ENCODE data around the gene ZNF208. TPM values are rescaled to one million over a fixed set of nuclear protein-coding genes. Genes with fewer than 3 reads are reported as not detected.

Gene ZNF208
- polyA plus RNA-seq, 2 of the 4 experiments (the other 2 are of a cell fraction) = not detected

DNA sequence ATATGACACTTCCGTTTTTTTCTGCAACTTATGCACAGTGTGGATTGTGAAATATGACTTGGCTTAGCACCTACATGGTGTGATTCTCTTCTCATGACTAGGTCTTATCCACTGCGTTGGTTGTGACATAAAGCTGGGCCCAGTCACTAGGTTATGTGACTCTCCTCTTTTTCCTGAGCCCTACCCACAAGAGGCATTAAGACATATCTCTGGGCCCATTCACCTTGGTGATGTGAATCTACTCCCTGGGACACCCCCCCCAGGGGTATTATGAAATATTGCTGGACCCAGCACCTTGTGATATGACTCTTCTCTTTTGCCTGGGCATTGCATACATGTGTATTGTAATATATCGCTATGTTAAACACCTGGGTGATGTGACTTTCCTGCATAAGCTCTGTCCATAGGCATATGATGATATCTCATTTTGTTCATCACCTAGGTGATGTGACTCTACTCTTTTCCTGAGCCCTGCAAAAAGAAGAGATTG lies 89.0 kb downstream of the ZNF208 start (continued):
- TF ChIP-seq NFE2L2 (conservative IDR thresholded peaks at IDR 0.05; ENCODE audit: low read length) (no peak), TP53 (CRISPR knock-in tag; IDR thresholded peaks at IDR 0.05) (no peak), FOSL2 (IDR thresholded peaks at IDR 0.05) (no peak), FOSL2 (CRISPR knock-in tag; IDR thresholded peaks at IDR 0.05) (no peak)

DNA sequence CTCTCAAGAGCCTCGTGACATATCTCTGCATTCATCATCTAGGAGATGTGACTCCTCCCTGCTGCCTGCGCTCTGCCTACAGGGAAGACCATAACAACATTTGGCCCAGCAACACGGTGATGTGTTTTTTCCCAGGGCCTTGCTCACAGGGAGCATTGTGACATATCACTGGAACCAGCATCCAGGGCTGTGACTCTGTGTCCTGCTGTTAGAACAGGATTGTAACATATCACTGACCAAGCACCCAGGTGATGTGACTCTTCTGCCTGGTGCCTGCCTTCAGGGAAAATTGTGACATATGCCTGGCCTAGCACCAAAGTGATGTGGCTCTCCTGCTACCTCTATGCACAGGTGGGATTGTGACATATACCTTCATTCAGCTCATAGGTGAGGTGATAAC lies 95.3 kb downstream of the ZNF208 start:
- H3K4me2 ChIP-seq = no peak overlapping the region
- ChIA-PET CTCF (no interaction called here), POLR2A (no interaction called here)
- DNase-seq (ENCODE audit: low read depth in 1 of 2, low spot score in 1 of 2) (no peak), ATAC-seq (no peak), FAIRE-seq (no peak)
- H3K27ac ChIP-seq = no peak overlapping the region
- 0% methylated on average over 3 of the region's 3 CpGs for WGBS (ENCODE audit: missing lambda C conversion rate)
- TF ChIP-seq, protein P1, sequence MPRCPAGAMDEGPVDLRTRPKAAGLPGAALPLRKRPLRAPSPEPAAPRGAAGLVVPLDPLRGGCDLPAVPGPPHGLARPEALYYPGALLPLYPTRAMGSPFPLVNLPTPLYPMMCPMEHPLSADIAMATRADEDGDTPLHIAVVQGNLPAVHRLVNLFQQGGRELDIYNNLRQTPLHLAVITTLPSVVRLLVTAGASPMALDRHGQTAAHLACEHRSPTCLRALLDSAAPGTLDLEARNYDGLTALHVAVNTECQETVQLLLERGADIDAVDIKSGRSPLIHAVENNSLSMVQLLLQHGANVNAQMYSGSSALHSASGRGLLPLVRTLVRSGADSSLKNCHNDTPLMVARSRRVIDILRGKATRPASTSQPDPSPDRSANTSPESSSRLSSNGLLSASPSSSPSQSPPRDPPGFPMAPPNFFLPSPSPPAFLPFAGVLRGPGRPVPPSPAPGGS (IDR thresholded peaks at IDR 0.05) = no peak
- TF ChIP-seq HEYL (CRISPR knock-in tag; IDR thresholded peaks at IDR 0.05) (no peak), ZNF302 (CRISPR knock-in tag; IDR thresholded peaks at IDR 0.05) (no peak)
- no peak overlapping the region for H3K4me3 ChIP-seq
- no peaks in the 10 kb centered on the region for H3K4me1 ChIP-seq
- peaks cover 48% of the 10 kb centered on the region for H3K9me3 ChIP-seq

DNA sequence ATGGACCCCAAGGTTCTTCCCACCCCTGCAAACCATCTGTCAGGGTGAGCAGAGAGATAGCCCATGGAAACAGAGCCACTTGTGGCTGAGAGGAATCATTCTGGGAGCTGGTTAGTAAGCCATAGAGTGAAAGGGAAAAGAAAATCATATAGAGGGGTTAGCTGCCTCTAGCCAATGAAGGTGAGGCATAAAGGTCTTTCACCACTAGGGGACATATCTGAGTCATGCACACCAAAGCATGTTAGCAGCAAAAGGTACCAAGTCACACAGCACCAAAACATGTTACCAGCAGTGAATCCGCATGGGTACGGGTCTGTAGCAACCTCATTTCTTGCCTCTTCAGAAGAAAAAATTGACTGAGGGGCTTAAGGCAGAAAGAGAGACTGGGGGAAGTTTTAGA lies 98.1 kb downstream of the ZNF208 start:
- H3K4me3 ChIP-seq = no peak overlapping the region
- no peaks in the 10 kb centered on the region for H3K4me1 ChIP-seq
- peaks cover 52% of the 10 kb centered on the region; the same call in 2 of the 3 replicates for H3K9me3 ChIP-seq
- TF ChIP-seq NR3C1 (IDR thresholded peaks at IDR 0.05) = no peak
- no peak for TF ChIP-seq EHF (CRISPR knock-in tag; IDR thresholded peaks at IDR 0.05)
- no peak for TF ChIP-seq MAFK (IDR thresholded peaks at IDR 0.05; ENCODE audit: partially characterized antibody)
- no peak for TF ChIP-seq FOSL2 (IDR thresholded peaks at IDR 0.05)
- no peak for TF ChIP-seq FOSL2 (CRISPR knock-in tag; IDR thresholded peaks at IDR 0.05)
- TF ChIP-seq CBX2 (IDR thresholded peaks at IDR 0.05; ENCODE audit: borderline replicate concordance, low read depth) = no peak
- TF ChIP-seq ZNF302 (CRISPR knock-in tag; IDR thresholded peaks at IDR 0.05) = no peak
- no peak for TF ChIP-seq MAZ (IDR thresholded peaks at IDR 0.05; ENCODE audit: borderline replicate concordance, low read depth, low read length)
- no peak for TF ChIP-seq ZSCAN20 (CRISPR knock-in tag; IDR thresholded peaks at IDR 0.05)
- no peak for TF ChIP-seq GATA3 (IDR thresholded peaks at IDR 0.05; ENCODE audit: borderline replicate concordance)
- TF ChIP-seq CHD4 (IDR thresholded peaks at IDR 0.05; ENCODE audit: borderline replicate concordance) = no peak
- ChIA-PET POLR2A (no interaction called here), CTCF (interaction anchor here (1.0 kb wide), 1 partner anchor 13 kb away, joined by 3 read pairs; no protein-coding TSS in a partner anchor)
- no peak overlapping the region for H3K27ac ChIP-seq
- FAIRE-seq (no peak), DNase-seq (ENCODE audit: low read depth in 1 of 2, low spot score in 1 of 2) (no peak), ATAC-seq (no peak)
- H3K4me2 ChIP-seq = no peak overlapping the region
- 34% methylated on average over 2 of the region's 2 CpGs for WGBS (ENCODE audit: missing lambda C conversion rate)

DNA sequence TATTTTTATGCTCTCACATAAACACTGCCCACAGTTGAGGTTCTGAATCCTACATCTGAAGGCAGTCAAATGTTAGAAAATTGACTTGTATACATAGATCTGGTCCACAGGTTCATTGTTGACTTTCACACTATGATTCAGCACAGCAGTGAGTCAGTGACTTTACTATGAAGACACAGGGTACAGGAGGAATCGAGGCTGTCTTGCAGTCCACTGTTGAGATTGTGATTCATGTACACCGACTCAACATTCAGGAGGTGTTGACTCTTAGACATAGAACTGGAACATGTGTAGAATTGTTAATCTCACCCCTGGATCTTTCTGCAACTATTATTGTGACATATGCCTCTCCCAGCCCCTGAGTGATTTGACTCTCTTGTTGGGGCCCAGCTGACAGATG lies 100.4 kb downstream of the ZNF208 start:
- ATAC-seq (no peak), FAIRE-seq (no peak), DNase-seq (ENCODE audit: low read depth in 1 of 2, low spot score in 1 of 2) (no peak)
- ChIA-PET CTCF (interaction anchor here (1.0 kb wide), 1 partner anchor 8 kb away, joined by 3 read pairs; no protein-coding TSS in a partner anchor), POLR2A (no interaction called here)
- Histone ChIP-seq H3K4me3 (no peak overlapping the region), H3K27ac (no peak overlapping the region), H3K4me1 (no peaks in the 10 kb centered on the region), H3K9me3 (peaks cover 59% of the 10 kb centered on the region), H3K4me2 (no peak overlapping the region)
- TF ChIP-seq, protein P2, sequence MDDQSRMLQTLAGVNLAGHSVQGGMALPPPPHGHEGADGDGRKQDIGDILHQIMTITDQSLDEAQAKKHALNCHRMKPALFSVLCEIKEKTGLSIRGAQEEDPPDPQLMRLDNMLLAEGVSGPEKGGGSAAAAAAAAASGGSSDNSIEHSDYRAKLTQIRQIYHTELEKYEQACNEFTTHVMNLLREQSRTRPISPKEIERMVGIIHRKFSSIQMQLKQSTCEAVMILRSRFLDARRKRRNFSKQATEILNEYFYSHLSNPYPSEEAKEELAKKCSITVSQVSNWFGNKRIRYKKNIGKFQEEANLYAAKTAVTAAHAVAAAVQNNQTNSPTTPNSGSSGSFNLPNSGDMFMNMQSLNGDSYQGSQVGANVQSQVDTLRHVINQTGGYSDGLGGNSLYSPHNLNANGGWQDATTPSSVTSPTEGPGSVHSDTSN (IDR thresholded peaks at IDR 0.05) = no peak
- 0% methylated on average over 2 of the region's 2 CpGs for WGBS (ENCODE audit: missing lambda C conversion rate)

DNA sequence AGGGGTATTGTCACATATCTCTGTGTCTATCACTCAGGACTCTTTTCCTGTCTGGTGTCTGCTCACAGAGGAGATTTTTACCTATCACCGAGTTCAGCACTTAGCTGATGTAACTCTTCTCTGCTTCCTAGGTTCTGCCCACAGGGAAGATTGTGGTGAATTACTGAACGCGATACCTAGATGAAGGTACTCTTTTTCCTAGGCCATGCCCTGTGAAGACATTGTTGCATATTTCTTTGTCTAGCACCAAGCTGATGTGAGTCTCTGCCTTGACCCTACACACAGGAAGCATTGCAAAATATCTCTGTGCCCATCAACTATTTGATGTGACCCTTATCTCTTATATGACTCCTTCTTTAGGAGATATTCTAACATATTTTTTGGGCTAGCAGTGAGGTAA lies 102.7 kb downstream of the ZNF208 start:
- Histone ChIP-seq H3K9me3 (peaks cover 63% of the 10 kb centered on the region), H3K4me3 (no peak overlapping the region), H3K4me1 (no peaks in the 10 kb centered on the region), H3K27ac (no peak overlapping the region), H3K4me2 (no peak overlapping the region)
- ChIA-PET POLR2A (no interaction called here), CTCF (no interaction called here)
- no peak for DNase-seq (ENCODE audit: low read depth in 1 of 2, low spot score in 1 of 2)
- ATAC-seq = no peak
- FAIRE-seq = no peak
- 36% methylated on average over 3 of the region's 3 CpGs for WGBS (ENCODE audit: missing lambda C conversion rate)
- TF ChIP-seq NPAS2 (CRISPR knock-in tag; IDR thresholded peaks at IDR 0.05; ENCODE audit: borderline replicate concordance) (no peak), RCOR1 (IDR thresholded peaks at IDR 0.05; ENCODE audit: low read depth, low read length) (no peak), GATA3 (IDR thresholded peaks at IDR 0.05; ENCODE audit: borderline replicate concordance) (no peak), CHD2 (IDR thresholded peaks at IDR 0.05; ENCODE audit: low read length, partially characterized antibody) (no peak), ZSCAN20 (CRISPR knock-in tag; IDR thresholded peaks at IDR 0.05) (no peak), RFX5 (IDR thresholded peaks at IDR 0.05) (no peak), MAFK (IDR thresholded peaks at IDR 0.05; ENCODE audit: partially characterized antibody) (no peak), EHMT2 (IDR thresholded peaks at IDR 0.05; ENCODE audit: low read depth) (no peak), FOXS1 (CRISPR knock-in tag; IDR thresholded peaks at IDR 0.05) (no peak)
- TF ChIP-seq, protein P3, sequence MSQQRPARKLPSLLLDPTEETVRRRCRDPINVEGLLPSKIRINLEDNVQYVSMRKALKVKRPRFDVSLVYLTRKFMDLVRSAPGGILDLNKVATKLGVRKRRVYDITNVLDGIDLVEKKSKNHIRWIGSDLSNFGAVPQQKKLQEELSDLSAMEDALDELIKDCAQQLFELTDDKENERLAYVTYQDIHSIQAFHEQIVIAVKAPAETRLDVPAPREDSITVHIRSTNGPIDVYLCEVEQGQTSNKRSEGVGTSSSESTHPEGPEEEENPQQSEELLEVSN (IDR thresholded peaks at IDR 0.05; ENCODE audit: borderline replicate concordance, low read depth) = no peak
- TF ChIP-seq, protein P4, sequence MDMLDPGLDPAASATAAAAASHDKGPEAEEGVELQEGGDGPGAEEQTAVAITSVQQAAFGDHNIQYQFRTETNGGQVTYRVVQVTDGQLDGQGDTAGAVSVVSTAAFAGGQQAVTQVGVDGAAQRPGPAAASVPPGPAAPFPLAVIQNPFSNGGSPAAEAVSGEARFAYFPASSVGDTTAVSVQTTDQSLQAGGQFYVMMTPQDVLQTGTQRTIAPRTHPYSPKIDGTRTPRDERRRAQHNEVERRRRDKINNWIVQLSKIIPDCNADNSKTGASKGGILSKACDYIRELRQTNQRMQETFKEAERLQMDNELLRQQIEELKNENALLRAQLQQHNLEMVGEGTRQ (IDR thresholded peaks at IDR 0.05) = no peak
- TF ChIP-seq, protein P5, sequence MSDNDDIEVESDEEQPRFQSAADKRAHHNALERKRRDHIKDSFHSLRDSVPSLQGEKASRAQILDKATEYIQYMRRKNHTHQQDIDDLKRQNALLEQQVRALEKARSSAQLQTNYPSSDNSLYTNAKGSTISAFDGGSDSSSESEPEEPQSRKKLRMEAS (IDR thresholded peaks at IDR 0.05) = no peak
- TF ChIP-seq, protein P6, sequence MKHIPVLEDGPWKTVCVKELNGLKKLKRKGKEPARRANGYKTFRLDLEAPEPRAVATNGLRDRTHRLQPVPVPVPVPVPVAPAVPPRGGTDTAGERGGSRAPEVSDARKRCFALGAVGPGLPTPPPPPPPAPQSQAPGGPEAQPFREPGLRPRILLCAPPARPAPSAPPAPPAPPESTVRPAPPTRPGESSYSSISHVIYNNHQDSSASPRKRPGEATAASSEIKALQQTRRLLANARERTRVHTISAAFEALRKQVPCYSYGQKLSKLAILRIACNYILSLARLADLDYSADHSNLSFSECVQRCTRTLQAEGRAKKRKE (CRISPR knock-in tag; IDR thresholded peaks at IDR 0.05; ENCODE audit: low read depth) = no peak

Data from A549 (cell line).